Spleen (tissue), 7 donors: ENCODE data around the gene CFAP77.

ENCODE experiments used
- CTCF ChIP-seq, 11 experiments: fragments of 200-600 bp in 7 of 11; fragments of 450-650 bp in 4 of 11; sonication (generic) in 4 of 11; IDR thresholded peaks in 8 of 11; conservative IDR thresholded peaks in 3 of 11; 1 replicate in 7 of 11; 2 replicates in 4 of 11; pipeline versions ENCODE4 v1.4.0 to v1.8.0; 2016 to 2021; ENCODE audit warnings: antibody characterized with exemption in 11 of 11, inconsistent platforms in 4 of 11, mild to moderate bottlenecking in 1 of 11
- POLR2AphosphoS5 ChIP-seq, 3 donors: sonication (generic); formaldehyde crosslinking; IDR thresholded peaks; one replicate each; pipeline ENCODE4 v1.5.1; 2017; ENCODE audit warnings: antibody characterized with exemption in 3 of 3
- donor health status: DM: no; HTN: no; CAD: no; lungs with moderate emphysema.
- donor health status: DM: no; HTN: no; CAD: no.
- donor health status: DM: no; HTN: no; CAD: no.

GRCh38 chr9:132547436-132547835 is 137.4 kb downstream of the CFAP77 start:
- TF ChIP-seq POLR2AphosphoS5 (IDR thresholded peaks at IDR 0.05) (no peak), CTCF (IDR thresholded peaks at IDR 0.05 in 8 of 11, conservative IDR thresholded peaks at IDR 0.05 in 3 of 11) (no peak)
